ENCODE measurements around the gene CINP. TPM values are rescaled to one million over a fixed set of nuclear protein-coding genes. Genes with fewer than 3 reads are reported as not detected.

Gene CINP
- total and polyA plus RNA-seq, 2 of the 13 experiments (the other 11 are each of a cell fraction or from before 2014, with no cell fraction given), result 32.8 to 42.8 TPM

GRCh38 chr14:102317564-102318248 is 45.0 kb downstream of the CINP start (continued):
- TF ChIP-seq TFAP4 (IDR thresholded peaks at IDR 0.05; ENCODE audit: borderline replicate concordance, low read depth) (peak; percentile 38; the same call in 1 of the 2 replicates), SOX5 (CRISPR knock-in tag; IDR thresholded peaks at IDR 0.05; ENCODE audit: borderline replicate concordance) (no peak), SALL2 (CRISPR knock-in tag; IDR thresholded peaks at IDR 0.05) (0 out of 2 replicates have a peak, but pooled peaks have one; percentile 51), RERE (CRISPR knock-in tag; IDR thresholded peaks at IDR 0.05; ENCODE audit: low read depth) (no peak), MTF2 (CRISPR knock-in tag; IDR thresholded peaks at IDR 0.05; ENCODE audit: borderline replicate concordance) (no peak), ZNF343 (CRISPR knock-in tag; IDR thresholded peaks at IDR 0.05) (no peak), ZNF446 (CRISPR knock-in tag; IDR thresholded peaks at IDR 0.05) (no peak), GFI1 (CRISPR knock-in tag; IDR thresholded peaks at IDR 0.05; ENCODE audit: borderline replicate concordance) (no peak), MAX (IDR thresholded peaks at IDR 0.05) (no peak; the same call in 1 of the 2 replicates), KMT2A (CRISPR knock-in tag; IDR thresholded peaks at IDR 0.05) (no peak), ZNF276 (CRISPR knock-in tag; IDR thresholded peaks at IDR 0.05; ENCODE audit: low read depth) (no peak), RFXAP (CRISPR knock-in tag; IDR thresholded peaks at IDR 0.05; ENCODE audit: borderline replicate concordance) (0 out of 2 replicates have a peak, but pooled peaks have one; percentile 29), ZNF44 (CRISPR knock-in tag; IDR thresholded peaks at IDR 0.05) (no peak), ZC3H13 (CRISPR knock-in tag; IDR thresholded peaks at IDR 0.05) (no peak), SNAPC5 (CRISPR knock-in tag; IDR thresholded peaks at IDR 0.05; ENCODE audit: borderline replicate concordance) (no peak), ZNF550 (CRISPR knock-in tag; IDR thresholded peaks at IDR 0.05; ENCODE audit: borderline replicate concordance) (no peak), RBM22 (optimal IDR thresholded peaks at IDR 0.05; ENCODE audit: low read length) (no peak), BORCS8-MEF2B (CRISPR knock-in tag; IDR thresholded peaks at IDR 0.05) (no peak), SMC3 (IDR thresholded peaks at IDR 0.05; ENCODE audit: low read length) (peak; percentile 21; the same call in 1 of the 2 replicates), ZNF280B (CRISPR knock-in tag; IDR thresholded peaks at IDR 0.05; ENCODE audit: borderline replicate concordance) (no peak)
